Activated CD8-positive, alpha-beta memory T cell treated with anti-CD3 and anti-CD28 coated beads for 24 hours (primary cell): ENCODE results near the gene JMJD1C.
"Not testable (repeated sequence)": the region's sequence is repeated elsewhere in the genome, so short reads cannot be mapped to it uniquely, and the experiment has no call there.

Experiments used
- DNase-seq: peaks from one replicate; pipeline ENCODE4 v3.0.0-alpha.2; 2020

The JMJD1C gene

DNA sequence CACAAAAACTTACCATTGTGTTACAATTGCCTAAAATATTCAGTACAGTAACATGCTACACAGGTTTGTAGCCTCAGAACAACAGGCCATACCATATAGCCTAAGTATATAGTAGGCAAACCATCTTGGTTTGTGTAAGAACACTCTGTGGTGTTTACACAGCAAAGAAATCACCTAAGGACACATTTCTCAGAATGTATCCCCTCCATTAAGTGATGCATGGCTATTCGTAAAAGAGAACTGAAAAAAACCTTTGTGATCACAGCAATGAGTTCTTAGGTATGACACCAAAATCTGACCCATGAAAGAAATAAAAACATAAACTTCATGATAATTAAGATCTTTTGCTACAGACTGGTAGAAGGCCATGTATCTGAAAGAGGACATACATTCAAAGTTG, 121.5 kb downstream of the JMJD1C start:
- no peak for DNase-seq

DNA sequence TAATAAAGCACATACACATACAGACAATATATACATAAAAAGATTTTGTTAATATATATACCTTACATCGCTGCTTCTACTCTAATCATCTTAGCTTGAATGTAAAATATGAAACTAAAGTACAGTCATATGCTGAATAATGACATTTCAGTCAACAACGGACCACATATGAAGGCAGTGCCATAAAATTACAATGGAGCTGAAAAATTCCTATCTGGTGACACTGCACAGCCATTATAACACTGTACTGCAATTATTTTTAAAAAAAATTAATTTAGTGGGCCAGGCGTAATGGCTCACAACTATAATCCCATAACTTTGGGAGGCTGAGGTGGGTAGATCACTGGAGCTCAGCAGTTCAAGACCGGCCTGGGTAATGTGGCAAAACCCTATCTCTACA, 122.3 kb downstream of the JMJD1C start:
- DNase-seq = no peak

GRCh38 chr10:63339640-63340039, 126.1 kb downstream of the JMJD1C start:
- not testable (repeated sequence) for DNase-seq

GRCh38 chr10:63337455-63338251, 128.1 kb downstream of the JMJD1C start:
- no peak for DNase-seq

DNA sequence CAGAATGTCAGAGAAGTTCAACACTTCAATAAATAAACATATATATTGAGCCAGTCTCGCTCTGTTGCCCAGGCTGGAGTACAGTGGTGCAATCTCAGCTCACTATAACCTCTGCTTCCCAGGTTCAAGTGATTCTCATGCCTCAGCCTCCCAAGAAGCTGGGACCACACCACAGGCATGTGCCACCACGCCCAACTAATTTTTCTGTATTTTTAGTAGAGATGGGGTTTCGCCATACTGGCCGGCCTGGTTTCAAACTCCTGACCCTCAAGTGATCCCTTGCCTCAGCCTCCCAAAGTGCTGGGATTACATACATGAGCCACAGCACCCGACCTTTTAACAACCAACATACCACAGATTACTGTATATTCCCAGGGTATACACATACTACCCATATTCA, 134.2 kb downstream of the JMJD1C start:
- no peak for DNase-seq

DNA sequence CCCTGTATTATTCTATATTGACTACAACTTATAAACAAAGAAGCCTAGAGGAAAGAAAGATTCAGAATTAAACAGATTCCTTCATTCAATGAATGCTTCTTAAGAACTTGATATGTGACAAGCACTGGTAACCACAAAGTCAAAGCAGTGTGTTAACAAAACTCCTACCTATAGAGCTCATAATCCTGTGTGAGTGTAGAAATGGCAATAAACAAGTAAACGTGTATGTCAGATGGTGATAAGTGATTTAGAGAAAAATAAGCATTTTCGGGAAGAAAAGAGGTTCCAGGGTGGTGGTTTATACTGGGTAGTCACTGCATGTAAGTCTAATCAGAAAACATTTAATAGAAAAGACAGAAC, 141.3 kb downstream of the JMJD1C start:
- DNase-seq = no peak

GRCh38 chr10:63323701-63324494, 141.9 kb downstream of the JMJD1C start:
- no peak for DNase-seq

DNA sequence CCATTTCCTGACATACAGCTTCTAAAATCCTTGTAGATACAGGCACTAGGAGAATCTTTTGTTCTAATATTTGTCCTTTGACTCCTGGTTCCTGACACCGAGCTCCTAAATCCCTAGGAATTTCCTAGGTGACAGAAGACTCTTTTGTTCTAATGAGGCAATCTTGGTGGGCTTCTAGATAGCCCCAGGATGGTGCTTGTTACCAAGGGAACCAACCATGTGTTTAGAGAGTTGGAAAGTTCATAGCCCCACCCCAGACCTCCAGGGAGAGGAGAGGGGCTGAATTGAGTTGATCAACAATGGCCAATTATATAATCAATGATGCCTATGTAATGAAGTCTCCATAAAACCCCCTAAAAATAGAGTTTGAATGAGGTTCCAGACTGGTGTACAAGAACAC, 145.1 kb downstream of the JMJD1C start:
- DNase-seq = no peak

GRCh38 chr10:63319231-63319630, 146.5 kb downstream of the JMJD1C start:
- DNase-seq = no peak

- DNase-seq = no peak
Measured at GRCh38 chr10:63318491-63318890, 147.3 kb downstream of the JMJD1C start.

DNA sequence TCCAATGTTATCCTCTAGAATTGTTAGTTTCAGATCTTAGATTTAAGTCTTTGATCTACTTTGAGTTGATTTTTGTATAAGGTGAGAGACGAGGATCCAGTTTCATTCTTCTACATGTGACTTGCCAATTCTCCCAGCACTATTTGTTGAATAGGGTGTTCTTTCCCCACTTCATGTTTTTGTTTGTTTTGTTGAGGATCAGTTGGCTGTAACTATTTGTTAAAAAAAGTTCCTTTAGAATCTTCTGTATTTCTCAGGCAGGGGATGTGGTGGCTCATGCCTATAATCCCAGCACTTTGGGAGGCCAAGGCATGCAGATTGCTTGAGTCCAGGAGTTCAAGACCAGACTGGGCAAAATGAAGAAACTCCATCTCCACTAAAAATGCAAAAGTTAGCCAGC, 151.8 kb downstream of the JMJD1C start:
- no peak for DNase-seq

DNA sequence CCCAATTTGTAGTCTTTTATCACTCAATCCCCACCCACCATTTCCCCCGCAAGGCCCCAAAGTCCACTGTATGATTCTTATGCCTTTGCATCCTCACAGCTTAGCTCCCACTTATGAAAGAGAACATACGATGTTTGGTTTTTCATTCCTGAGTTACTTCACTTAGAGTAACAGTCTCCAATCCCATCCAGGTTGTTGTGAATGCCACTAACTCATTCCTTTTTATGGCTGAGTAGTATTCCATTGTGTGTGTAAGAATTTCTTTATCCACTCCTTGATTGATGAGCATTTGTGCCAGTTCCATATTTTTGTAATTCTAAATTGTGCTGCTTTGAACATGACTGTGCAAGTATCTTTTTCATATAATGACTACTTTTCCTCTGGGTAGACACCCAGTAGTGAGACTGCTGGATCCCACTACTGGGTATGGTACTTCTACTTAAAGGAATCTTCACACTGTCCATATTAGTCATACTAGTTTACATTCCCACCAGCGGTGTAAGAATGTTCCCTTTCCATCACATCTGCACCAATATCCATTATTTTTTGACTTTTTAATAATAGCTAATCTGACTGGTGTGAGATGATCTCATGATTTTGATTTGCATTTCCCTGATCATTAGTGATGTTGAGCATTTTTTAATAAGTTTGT, 152.6 kb downstream of the JMJD1C start:
- DNase-seq = no peak

DNA sequence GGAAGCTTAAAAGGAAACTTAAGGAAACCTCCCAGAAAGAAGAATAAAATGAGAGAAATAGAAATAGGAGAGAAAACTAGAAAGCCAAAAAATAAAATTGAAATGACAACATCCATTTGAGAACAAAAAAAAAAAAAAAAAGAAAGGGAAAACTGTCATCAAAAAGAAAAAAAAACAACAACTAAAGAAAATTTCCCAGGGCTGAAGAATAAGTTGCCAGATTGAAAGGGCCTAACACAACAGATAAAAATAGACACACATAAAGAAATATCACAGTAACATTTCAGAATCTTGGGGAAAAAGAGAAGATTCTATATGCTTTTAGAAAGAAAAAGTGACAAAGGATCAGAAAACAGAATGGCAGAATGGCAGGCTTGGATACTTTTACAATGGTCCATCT, 157.1 kb downstream of the JMJD1C start:
- DNase-seq = no peak

DNA sequence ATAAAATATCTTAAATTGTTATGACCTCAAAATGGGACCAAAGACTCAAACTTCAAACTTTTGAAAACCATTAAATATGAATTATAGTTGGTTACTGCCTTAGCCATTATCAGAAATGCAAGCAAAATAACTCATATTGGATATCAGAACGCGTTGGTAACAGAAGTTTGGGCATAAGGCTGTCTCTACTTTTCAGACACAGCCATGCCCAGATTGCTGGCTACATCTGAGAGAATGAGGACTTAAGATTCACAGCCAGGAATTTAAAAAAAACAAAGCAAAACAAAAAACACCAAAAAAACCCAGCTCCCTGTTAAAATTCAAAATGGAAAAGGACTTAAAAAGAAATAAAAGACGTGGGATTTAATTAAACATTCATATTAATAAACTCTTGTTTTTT, 161.6 kb downstream of the JMJD1C start:
- no peak for DNase-seq

DNA sequence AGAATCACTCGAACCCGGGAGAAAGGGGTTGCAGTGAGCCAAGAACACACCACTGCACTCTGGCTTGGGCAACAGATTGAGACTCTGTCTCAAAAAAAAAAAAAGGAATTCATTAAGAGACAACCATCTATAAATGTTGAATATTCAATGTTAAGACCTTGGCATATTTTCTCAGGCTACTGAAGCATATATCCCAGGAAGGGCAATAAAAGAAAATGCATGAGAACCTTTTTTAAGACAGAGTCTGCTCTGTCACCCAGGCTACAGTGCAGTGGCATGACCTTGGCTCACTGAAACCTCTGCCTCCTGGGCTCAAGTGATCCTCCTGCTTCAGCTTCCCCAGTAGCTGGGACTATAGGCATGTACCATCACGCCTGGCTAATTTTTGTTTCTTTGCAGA, 165.0 kb downstream of the JMJD1C start:
- DNase-seq = no peak

GRCh38 chr10:63297941-63298340, 167.8 kb downstream of the JMJD1C start:
- no peak for DNase-seq

DNA sequence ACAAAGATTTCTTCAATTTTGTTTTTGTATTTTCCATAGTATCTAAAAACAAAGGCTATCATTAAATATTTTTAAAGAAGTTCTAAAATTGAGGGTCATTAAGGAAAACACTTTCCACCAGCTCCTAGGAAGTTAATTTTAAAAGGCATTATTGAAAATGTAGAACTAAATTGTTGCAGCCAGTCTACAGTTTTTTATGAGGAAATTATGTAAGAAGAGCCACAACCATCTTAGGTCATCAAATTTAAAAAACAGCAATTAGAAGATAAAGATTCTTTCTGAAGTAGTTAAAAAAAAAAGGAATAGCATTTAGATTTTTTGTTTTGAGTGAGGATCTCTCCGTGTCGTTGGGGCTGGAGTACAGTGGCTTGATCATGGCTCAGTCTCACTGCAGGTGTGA, 171.0 kb downstream of the JMJD1C start:
- DNase-seq = no peak

- DNase-seq = not testable (repeated sequence)
Measured at GRCh38 chr10:63292847-63293246, 172.9 kb downstream of the JMJD1C start.

DNA sequence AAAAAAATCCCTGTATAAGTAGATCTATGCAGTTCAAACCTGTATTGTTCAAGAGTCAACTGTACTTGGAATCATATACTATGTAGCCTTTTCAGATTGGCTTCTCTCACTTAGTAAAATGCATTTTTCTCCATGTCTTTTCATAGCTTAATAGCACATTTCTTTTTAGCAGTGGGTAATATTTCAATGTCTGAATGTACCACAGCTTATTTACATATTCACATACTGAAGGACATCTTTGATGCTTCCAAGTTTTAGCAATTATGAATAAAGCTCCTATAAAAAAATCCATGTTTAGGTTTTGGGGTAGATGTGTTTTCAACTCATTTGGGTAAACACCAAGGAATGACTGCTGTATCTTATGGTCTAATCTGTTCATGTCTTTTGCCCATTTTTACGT, 177.6 kb downstream of the JMJD1C start:
- DNase-seq = no peak

DNA sequence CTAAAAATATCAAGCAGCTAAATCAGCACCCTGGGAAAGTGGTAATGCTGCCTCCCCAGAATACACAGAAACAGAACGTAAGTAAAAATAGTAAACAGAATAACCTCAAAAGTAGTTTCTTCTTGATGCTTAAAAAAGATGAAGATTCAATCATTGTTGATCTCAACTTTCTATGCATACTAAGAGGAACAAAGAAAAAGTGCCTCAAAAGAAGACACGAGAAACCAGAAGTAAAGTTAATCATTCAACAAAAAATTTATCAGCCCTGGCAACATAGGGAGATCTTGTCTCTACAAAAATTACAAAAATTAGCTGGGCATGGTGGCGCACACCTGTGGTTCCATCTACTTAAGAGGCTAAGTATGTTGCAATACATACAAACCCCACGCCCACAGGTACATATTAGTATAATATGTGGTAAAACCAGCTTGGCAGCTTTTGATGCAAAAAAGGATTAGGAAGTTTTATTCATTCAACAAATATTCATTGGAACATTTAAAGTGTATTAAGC, 179.0 kb downstream of the JMJD1C start:
- no peak for DNase-seq

DNA sequence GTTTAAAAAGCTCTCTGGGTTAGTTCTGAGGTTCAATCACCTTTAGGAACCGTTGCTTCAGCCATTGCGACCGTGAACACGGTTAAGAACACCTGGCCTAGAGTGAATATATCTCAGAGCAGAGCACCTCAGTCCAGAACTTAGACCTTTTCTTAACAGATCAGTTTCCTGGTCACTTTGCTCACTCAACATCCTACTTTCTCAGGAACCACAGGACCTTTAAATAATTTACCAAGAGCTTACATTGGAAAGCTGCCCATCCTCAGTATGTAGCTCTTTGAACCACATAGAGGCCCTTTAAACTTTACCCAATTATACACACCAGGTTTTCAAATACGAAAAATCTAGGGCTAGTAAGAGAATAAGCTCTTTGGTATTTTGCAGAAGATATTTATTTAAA, 179.4 kb downstream of the JMJD1C start:
- no peak for DNase-seq

GRCh38 chr10:63283901-63284300, 181.9 kb downstream of the JMJD1C start:
- DNase-seq = not testable (repeated sequence)

- no peak for DNase-seq
Measured at GRCh38 chr10:63283093-63283492, 182.7 kb downstream of the JMJD1C start.

DNA sequence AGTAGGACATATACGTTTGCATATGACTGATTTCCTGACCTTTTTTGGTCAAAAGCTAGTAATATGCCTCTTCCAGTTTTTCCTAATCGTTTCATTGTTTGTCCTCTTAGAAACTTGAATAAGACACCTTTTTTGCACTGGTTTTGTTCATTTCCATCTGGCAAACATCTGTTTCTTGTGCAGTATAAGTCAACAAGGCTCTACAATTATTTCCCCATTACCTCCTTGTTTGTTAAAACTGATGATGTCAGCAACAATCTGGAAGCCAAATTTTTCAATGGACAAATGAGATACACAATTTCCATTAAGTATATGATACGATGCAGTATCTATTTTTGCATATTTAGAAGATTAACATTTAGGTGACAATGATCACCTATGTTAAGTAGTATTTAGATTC, 183.8 kb downstream of the JMJD1C start:
- DNase-seq = no peak
